Measurements from ENCODE around the gene ANKRD55. TPM values are rescaled to one million over a fixed set of nuclear protein-coding genes. Genes with fewer than 3 reads are reported as not detected.
"Not testable (repeated sequence)": the region's sequence is repeated elsewhere in the genome, so short reads cannot be mapped to it uniquely, and the experiment has no call there.

ANKRD55 gene
- total and polyA plus RNA-seq, 2 donors (not counting 3 experiments of a cell fraction or from before 2014, with no cell fraction given): 1.4 to 2.1 TPM

DNA sequence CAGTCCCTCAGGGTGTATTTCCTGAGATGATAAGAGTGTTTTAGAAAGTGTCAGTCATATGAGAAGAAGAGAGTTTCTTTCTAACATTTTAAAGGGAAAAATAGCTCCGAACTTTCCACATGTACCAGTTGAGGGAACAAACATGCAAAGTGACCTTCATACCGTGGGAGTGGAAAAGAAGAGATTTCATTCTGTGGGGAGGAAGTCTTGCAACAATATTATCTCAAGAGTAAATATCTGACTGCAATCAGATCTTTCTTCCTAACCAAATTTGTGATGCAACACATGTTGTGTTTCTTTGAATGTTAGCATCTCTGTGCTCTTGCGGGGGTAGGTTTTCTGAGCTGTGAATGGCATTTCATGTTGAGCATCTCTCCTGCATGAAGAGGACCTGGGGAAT is 30.6 kb downstream of the ANKRD55 start:
- H3K36me3 ChIP-seq (ENCODE audit: control insufficient read depth in 2 of 2, extremely low read depth in 1 of 2, insufficient read depth in 2 of 2, low read length in 2 of 2): no peaks in the 10 kb centered on the region
- H2AFZ ChIP-seq (ENCODE audit: low read depth, low read length): peak overlapping the region; percentile 9
- peak; percentile 37 for DNase-seq (ENCODE audit: low read depth, low spot score)
- no peak overlapping the region for H3K4me3 ChIP-seq (replicated peaks in 1 of 3; ENCODE audit: insufficient read depth in 1 of 3, low read depth in 1 of 3, low read length in 3 of 3)
- H4K20me1 ChIP-seq (replicated peaks; ENCODE audit: control insufficient read depth, extremely low read depth, insufficient read depth, low read length): no peaks in the 10 kb centered on the region
- no peak overlapping the region for H3K9ac ChIP-seq (replicated peaks; ENCODE audit: extremely low read depth, insufficient read depth, low read length)
- ChIA-PET POLR2A (no interaction called here), CTCF (interaction anchor here (0.9 to 5.1 kb wide), 6 partner anchors 50 to 636 kb away, joined by 3 to 115 read pairs (median 18); no protein-coding TSS in a partner anchor)
- intact Hi-C loops (cut with micrococcal nuclease): loop anchor here (5.0 kb wide), 3 partner anchors 490 to 635 kb away; partner anchors contain the start of gene SLC38A9
- no peaks in the 10 kb centered on the region for H3K27me3 ChIP-seq (ENCODE audit: control insufficient read depth in 2 of 2, insufficient read depth in 2 of 2, low read length in 2 of 2)
- H3K4me2 ChIP-seq (ENCODE audit: insufficient read depth, low read length): no peak overlapping the region
- peaks cover 32% of the 10 kb centered on the region for H3K4me1 ChIP-seq (ENCODE audit: control insufficient read depth, extremely low read depth, insufficient read depth, low read length)
- no peaks in the 10 kb centered on the region for H3K9me3 ChIP-seq (replicated peaks; ENCODE audit: control insufficient read depth, insufficient read depth, low read length)
- BruUV-seq (replicated peaks): no TSS peak
- H3K9me1 ChIP-seq (replicated peaks; ENCODE audit: control insufficient read depth, extremely low read depth, insufficient read depth, low read length): no peaks in the 10 kb centered on the region
- dilution Hi-C loops (cut with MboI; ENCODE audit: extremely low pct_ligation_motif_present, low sequenced_read_pairs): no loop called here
- H3K79me2 ChIP-seq (ENCODE audit: control insufficient read depth, insufficient read depth, low read length): no peaks in the 10 kb centered on the region
- no peak for FAIRE-seq
- no peak for TF ChIP-seq POLR2A (IDR thresholded peaks at IDR 0.05; ENCODE audit: low read depth, low read length)
- no peak for TF ChIP-seq POLR2AphosphoS5 (IDR thresholded peaks at IDR 0.05; ENCODE audit: insufficient read depth, low read depth, low read length)
- no peak for TF ChIP-seq MYC (IDR thresholded peaks at IDR 0.05; ENCODE audit: low read depth, low read length)
- no peak for TF ChIP-seq EZH2 (IDR thresholded peaks at IDR 0.05; ENCODE audit: borderline replicate concordance, low read depth, low read length, severe bottlenecking)
- no peak for TF ChIP-seq GATA2 (IDR thresholded peaks at IDR 0.05; ENCODE audit: insufficient read depth, insufficient read length, low read depth, low read length)
- no peak for TF ChIP-seq FOS (IDR thresholded peaks at IDR 0.05; ENCODE audit: borderline replicate concordance, insufficient read depth, low read length)
- TF ChIP-seq, protein P1, sequence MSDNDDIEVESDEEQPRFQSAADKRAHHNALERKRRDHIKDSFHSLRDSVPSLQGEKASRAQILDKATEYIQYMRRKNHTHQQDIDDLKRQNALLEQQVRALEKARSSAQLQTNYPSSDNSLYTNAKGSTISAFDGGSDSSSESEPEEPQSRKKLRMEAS (IDR thresholded peaks at IDR 0.05; ENCODE audit: insufficient read depth, insufficient read length): no peak
- TF ChIP-seq JUN (IDR thresholded peaks at IDR 0.05; ENCODE audit: borderline replicate concordance, insufficient read depth, insufficient read length, low read depth): no peak
- TF ChIP-seq, protein P2, sequence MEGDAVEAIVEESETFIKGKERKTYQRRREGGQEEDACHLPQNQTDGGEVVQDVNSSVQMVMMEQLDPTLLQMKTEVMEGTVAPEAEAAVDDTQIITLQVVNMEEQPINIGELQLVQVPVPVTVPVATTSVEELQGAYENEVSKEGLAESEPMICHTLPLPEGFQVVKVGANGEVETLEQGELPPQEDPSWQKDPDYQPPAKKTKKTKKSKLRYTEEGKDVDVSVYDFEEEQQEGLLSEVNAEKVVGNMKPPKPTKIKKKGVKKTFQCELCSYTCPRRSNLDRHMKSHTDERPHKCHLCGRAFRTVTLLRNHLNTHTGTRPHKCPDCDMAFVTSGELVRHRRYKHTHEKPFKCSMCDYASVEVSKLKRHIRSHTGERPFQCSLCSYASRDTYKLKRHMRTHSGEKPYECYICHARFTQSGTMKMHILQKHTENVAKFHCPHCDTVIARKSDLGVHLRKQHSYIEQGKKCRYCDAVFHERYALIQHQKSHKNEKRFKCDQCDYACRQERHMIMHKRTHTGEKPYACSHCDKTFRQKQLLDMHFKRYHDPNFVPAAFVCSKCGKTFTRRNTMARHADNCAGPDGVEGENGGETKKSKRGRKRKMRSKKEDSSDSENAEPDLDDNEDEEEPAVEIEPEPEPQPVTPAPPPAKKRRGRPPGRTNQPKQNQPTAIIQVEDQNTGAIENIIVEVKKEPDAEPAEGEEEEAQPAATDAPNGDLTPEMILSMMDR (IDR thresholded peaks at IDR 0.05; ENCODE audit: extremely low read depth in 1 of 2, insufficient read depth in 1 of 2, low read depth in 1 of 2, low read length in 2 of 2): no peak
- H3K27ac ChIP-seq (ENCODE audit: insufficient read depth, low read depth, low read length): no peak overlapping the region

DNA sequence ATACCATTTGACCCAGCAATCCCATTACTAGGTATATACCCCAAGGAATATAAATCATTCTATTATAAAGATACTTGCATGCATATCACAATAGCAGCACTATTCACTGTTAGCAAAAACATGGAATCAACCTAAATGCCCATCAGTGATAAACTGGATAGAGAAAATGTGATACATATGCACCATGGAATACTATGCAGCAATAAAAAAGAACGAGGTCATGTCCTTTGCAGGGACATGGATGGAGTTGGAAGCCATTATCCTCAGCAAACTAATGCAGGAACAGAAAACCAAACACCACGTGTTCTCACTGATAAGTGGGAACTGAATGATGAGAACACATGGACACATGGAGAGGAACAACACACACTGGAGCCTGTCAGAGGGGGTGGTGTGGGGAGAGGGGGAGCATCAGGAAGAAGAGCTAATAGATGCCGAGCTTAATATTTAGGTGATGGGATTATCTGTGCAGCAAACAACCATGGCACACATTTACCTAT is 31.3 kb downstream of the ANKRD55 start:
- dilution Hi-C loops (cut with MboI; ENCODE audit: extremely low pct_ligation_motif_present, low sequenced_read_pairs); H2AFZ ChIP-seq (ENCODE audit: low read depth, low read length); BruUV-seq (replicated peaks); FAIRE-seq; H3K27me3 ChIP-seq (ENCODE audit: control insufficient read depth in 2 of 2, insufficient read depth in 2 of 2, low read length in 2 of 2); H3K9me3 ChIP-seq (replicated peaks; ENCODE audit: control insufficient read depth, insufficient read depth, low read length); H3K79me2 ChIP-seq (ENCODE audit: control insufficient read depth, insufficient read depth, low read length); H4K20me1 ChIP-seq (replicated peaks; ENCODE audit: control insufficient read depth, extremely low read depth, insufficient read depth, low read length); POLR2A ChIA-PET; DNase-seq (ENCODE audit: low read depth, low spot score); H3K4me2 ChIP-seq (ENCODE audit: insufficient read depth, low read length); H3K4me3 ChIP-seq (replicated peaks in 1 of 3; ENCODE audit: insufficient read depth in 1 of 3, low read depth in 1 of 3, low read length in 3 of 3); H3K27ac ChIP-seq (ENCODE audit: insufficient read depth, low read depth, low read length); H3K36me3 ChIP-seq (ENCODE audit: control insufficient read depth in 2 of 2, extremely low read depth in 1 of 2, insufficient read depth in 2 of 2, low read length in 2 of 2); H3K9me1 ChIP-seq (replicated peaks; ENCODE audit: control insufficient read depth, extremely low read depth, insufficient read depth, low read length); H3K9ac ChIP-seq (replicated peaks; ENCODE audit: extremely low read depth, insufficient read depth, low read length): not testable (repeated sequence)
- intact Hi-C loops (cut with micrococcal nuclease): loop anchor here (1.0 to 5.0 kb wide), 11 partner anchors 67 to 858 kb away; partner anchors contain the start of gene SLC38A9
- CTCF ChIA-PET: interaction anchor here (0.5 to 5.1 kb wide), 24 partner anchors 10 to 900 kb away, joined by 3 to 115 read pairs (median 6); partner anchors contain the start of gene IL6ST
- H3K4me1 ChIP-seq (ENCODE audit: control insufficient read depth, extremely low read depth, insufficient read depth, low read length): peaks cover 25% of the 10 kb centered on the region

Data from endothelial cell of umbilical vein (primary cell).